WTC11 (cell line): Measurements from ENCODE around the gene ANKRA2. TPM values are rescaled to one million over a fixed set of nuclear protein-coding genes. Genes with fewer than 3 reads are reported as not detected.

Source experiments
- ATAC-seq: fragments of 200-7000 bp; cut with Tn5 transposase; 2 replicates; pipeline ENCODE4 v1.10.0; 2021; ENCODE audit warnings: mild to moderate bottlenecking, moderate library complexity
- CTCF ChIA-PET: fragments of 300-600 bp; sonication (Branson Sonifier 250); formaldehyde crosslinking; loops from one replicate; lab custom pipeline; 2021; ENCODE audit warnings: antibody characterized with exemption; lab: Charles Lee
- POLR2A ChIA-PET: fragments of 350-600 bp; sonication (Branson Sonifier 250); formaldehyde crosslinking; loops from one replicate; lab custom pipeline; 2021; ENCODE audit warnings: antibody characterized with exemption; lab: Charles Lee
- DNase-seq: peaks from one replicate; pipeline ENCODE4 v3.0.0; 2021; ENCODE audit warnings: low spot score
- H3K27ac Mint-ChIP-seq: 2 replicates; pipeline ENCODE4 v1.8.0; 2021; ENCODE audit warnings: mixed read lengths
- H3K27me3 Mint-ChIP-seq: 2 replicates; pipeline ENCODE4 v1.8.0; 2021; ENCODE audit warnings: low read depth, mild to moderate bottlenecking, moderate library complexity, mixed read lengths
- H3K36me3 Mint-ChIP-seq: 2 replicates; pipeline ENCODE4 v1.8.0; 2021; ENCODE audit warnings: mixed read lengths
- H3K4me1 Mint-ChIP-seq: 2 replicates; pipeline ENCODE4 v1.8.0; 2022; ENCODE audit warnings: mixed read lengths
- H3K4me3 Mint-ChIP-seq: 2 replicates; pipeline ENCODE4 v1.8.0; 2021; ENCODE audit warnings: mild to moderate bottlenecking, moderate library complexity, mixed read lengths
- H3K9me3 Mint-ChIP-seq: 2 replicates; pipeline ENCODE4 v1.8.0; 2021; ENCODE audit warnings: mixed read lengths
- CBFB ChIP-seq: sonication (generic); formaldehyde crosslinking; IDR thresholded peaks from 2 replicates; pipeline ENCODE4 v1.8.1; 2022; ENCODE audit warnings: mild to moderate bottlenecking, low read depth, missing genetic modification reagents
- GTF2I ChIP-seq: fragments of 250-450 bp; sonication (Bioruptor Pico); conservative IDR thresholded peaks from 2 replicates; pipeline ENCODE4 v1.4.0; 2021; ENCODE audit warnings: mild to moderate bottlenecking
- IRF2 ChIP-seq: sonication (generic); formaldehyde crosslinking; IDR thresholded peaks from 2 replicates; pipeline ENCODE4 v1.8.0; 2022; ENCODE audit warnings: low read depth, missing genetic modification reagents, borderline replicate concordance
- KAT7 ChIP-seq: sonication (generic); formaldehyde crosslinking; IDR thresholded peaks from 2 replicates; pipeline ENCODE4 v1.8.1; 2023; ENCODE audit warnings: missing genetic modification reagents, mild to moderate bottlenecking, borderline replicate concordance
- MXD4 ChIP-seq: fragments of 250-450 bp; sonication (Bioruptor Pico); IDR thresholded peaks from 2 replicates; pipeline ENCODE4 v1.8.0; 2021; ENCODE audit warnings: mild to moderate bottlenecking, moderate library complexity, borderline replicate concordance
- NR1H2 ChIP-seq: sonication (generic); formaldehyde crosslinking; IDR thresholded peaks from 2 replicates; pipeline ENCODE4 v1.9.0; 2021; ENCODE audit warnings: mild to moderate bottlenecking, moderate library complexity, missing genetic modification reagents
- NR2C2 ChIP-seq: sonication (generic); formaldehyde crosslinking; IDR thresholded peaks from 2 replicates; pipeline ENCODE4 v1.8.0; 2022; ENCODE audit warnings: mild to moderate bottlenecking, missing genetic modification reagents
- RELA ChIP-seq: sonication (generic); formaldehyde crosslinking; IDR thresholded peaks from 2 replicates; pipeline ENCODE4 v1.8.1; 2022; ENCODE audit warnings: missing genetic modification reagents, mild to moderate bottlenecking, borderline replicate concordance
- SOX15 ChIP-seq: fragments of 250-450 bp; sonication (Bioruptor Pico); IDR thresholded peaks from 2 replicates; pipeline ENCODE4 v1.9.0; 2021; ENCODE audit warnings: mild to moderate bottlenecking
- SP1 ChIP-seq: sonication (generic); formaldehyde crosslinking; conservative IDR thresholded peaks from 2 replicates; pipeline ENCODE4 v1.8.1; 2022; ENCODE audit warnings: missing genetic modification reagents
- TCF7 ChIP-seq: sonication (generic); formaldehyde crosslinking; IDR thresholded peaks from 2 replicates; pipeline ENCODE4 v1.8.0; 2022; ENCODE audit warnings: mild to moderate bottlenecking, low read depth, missing genetic modification reagents, moderate library complexity
- TEAD1 ChIP-seq: sonication (generic); formaldehyde crosslinking; IDR thresholded peaks from 2 replicates; pipeline ENCODE4 v1.8.0; 2022; ENCODE audit warnings: mild to moderate bottlenecking, missing genetic modification reagents
- TEAD4 ChIP-seq: sonication (generic); formaldehyde crosslinking; IDR thresholded peaks from 2 replicates; pipeline ENCODE4 v1.8.0; 2022; ENCODE audit warnings: mild to moderate bottlenecking, missing genetic modification reagents
- TP53 ChIP-seq: sonication (generic); formaldehyde crosslinking; IDR thresholded peaks from 2 replicates; pipeline ENCODE4 v1.8.1; 2023; ENCODE audit warnings: mild to moderate bottlenecking, missing genetic modification reagents
- ZBTB21 ChIP-seq: sonication (generic); formaldehyde crosslinking; IDR thresholded peaks from 2 replicates; pipeline ENCODE4 v1.8.1; 2023; ENCODE audit warnings: mild to moderate bottlenecking, missing genetic modification reagents, borderline replicate concordance
- ZNF219 ChIP-seq: sonication (generic); formaldehyde crosslinking; IDR thresholded peaks from 2 replicates; pipeline ENCODE4 v1.8.0; 2023; ENCODE audit warnings: missing genetic modification reagents, mild to moderate bottlenecking, borderline replicate concordance
- ZNF232 ChIP-seq: sonication (generic); formaldehyde crosslinking; IDR thresholded peaks from 2 replicates; pipeline ENCODE4 v1.8.0; 2022; ENCODE audit warnings: mild to moderate bottlenecking, missing genetic modification reagents
- ZNF263 ChIP-seq: sonication (generic); formaldehyde crosslinking; IDR thresholded peaks from 2 replicates; pipeline ENCODE4 v1.8.1; 2022; ENCODE audit warnings: low read depth, mild to moderate bottlenecking, moderate library complexity, missing genetic modification reagents
- ZNF671 ChIP-seq: fragments of 250-450 bp; sonication (Bioruptor Pico); IDR thresholded peaks from 2 replicates; pipeline ENCODE4 v1.8.0; 2021; ENCODE audit warnings: mild to moderate bottlenecking
- total RNA-seq: library from RNA; stranded (reverse); gene quantifications from 3 replicates; pipeline ENCODE4 v1.2.3, GENCODE V29; 2021
- TF ChIP-seq, protein P1 (sequence below): sonication (generic); formaldehyde crosslinking; IDR thresholded peaks from 2 replicates; pipeline ENCODE4 v1.8.1; 2023; ENCODE audit warnings: mild to moderate bottlenecking, missing genetic modification reagents
- TF ChIP-seq, protein P2 (sequence below): sonication (generic); formaldehyde crosslinking; IDR thresholded peaks from 2 replicates; pipeline ENCODE4 v1.8.1; 2022; ENCODE audit warnings: missing genetic modification reagents, borderline replicate concordance
- TF ChIP-seq, protein P3 (sequence below): sonication (generic); formaldehyde crosslinking; conservative IDR thresholded peaks from 2 replicates; pipeline ENCODE4 v1.8.1; 2022; ENCODE audit warnings: mild to moderate bottlenecking, missing genetic modification reagents
- TF ChIP-seq, protein P4 (sequence below): fragments of 250-450 bp; sonication (Bioruptor Pico); conservative IDR thresholded peaks from 2 replicates; pipeline ENCODE4 v1.9.0; 2021; ENCODE audit warnings: mild to moderate bottlenecking
- TF ChIP-seq, protein P5 (sequence below): sonication (generic); formaldehyde crosslinking; IDR thresholded peaks from 2 replicates; pipeline ENCODE4 v1.8.0; 2023; ENCODE audit warnings: mild to moderate bottlenecking, missing genetic modification reagents
- TF ChIP-seq, protein P6 (sequence below): fragments of 250-450 bp; sonication (Bioruptor Pico); IDR thresholded peaks from 2 replicates; pipeline ENCODE4 v1.8.0; 2021; ENCODE audit warnings: mild to moderate bottlenecking

ANKRA2 gene
- total RNA-seq, 1 experiment from 2014 or later = 17.7 TPM

DNA sequence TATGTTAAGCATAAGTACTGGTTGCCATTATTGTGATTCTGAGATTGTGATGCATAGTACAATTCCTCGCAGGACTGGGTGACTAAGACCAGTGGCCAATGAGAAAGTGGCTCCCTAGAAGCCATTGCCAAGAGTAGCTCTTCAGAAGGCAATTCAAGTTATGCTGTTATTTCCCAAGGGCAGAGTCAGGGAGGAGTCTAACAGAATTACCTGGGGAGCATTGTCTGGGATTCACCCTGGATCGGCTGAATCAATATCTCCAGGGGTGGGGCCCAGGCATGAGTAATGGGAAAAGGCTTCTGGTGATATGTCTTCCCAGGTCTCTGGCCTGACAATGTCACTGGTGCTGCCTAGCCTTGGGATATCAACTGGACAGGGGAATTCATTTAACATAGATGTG, 49.6 kb upstream of the ANKRA2 start (continued):
- TF ChIP-seq, protein P1, sequence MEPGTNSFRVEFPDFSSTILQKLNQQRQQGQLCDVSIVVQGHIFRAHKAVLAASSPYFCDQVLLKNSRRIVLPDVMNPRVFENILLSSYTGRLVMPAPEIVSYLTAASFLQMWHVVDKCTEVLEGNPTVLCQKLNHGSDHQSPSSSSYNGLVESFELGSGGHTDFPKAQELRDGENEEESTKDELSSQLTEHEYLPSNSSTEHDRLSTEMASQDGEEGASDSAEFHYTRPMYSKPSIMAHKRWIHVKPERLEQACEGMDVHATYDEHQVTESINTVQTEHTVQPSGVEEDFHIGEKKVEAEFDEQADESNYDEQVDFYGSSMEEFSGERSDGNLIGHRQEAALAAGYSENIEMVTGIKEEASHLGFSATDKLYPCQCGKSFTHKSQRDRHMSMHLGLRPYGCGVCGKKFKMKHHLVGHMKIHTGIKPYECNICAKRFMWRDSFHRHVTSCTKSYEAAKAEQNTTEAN = no peak
- TF ChIP-seq ZNF263 (CRISPR knock-in tag) = no peak
- no peak for TF ChIP-seq TEAD1
- TF ChIP-seq ZBTB21 (CRISPR knock-in tag) = no peak

DNA sequence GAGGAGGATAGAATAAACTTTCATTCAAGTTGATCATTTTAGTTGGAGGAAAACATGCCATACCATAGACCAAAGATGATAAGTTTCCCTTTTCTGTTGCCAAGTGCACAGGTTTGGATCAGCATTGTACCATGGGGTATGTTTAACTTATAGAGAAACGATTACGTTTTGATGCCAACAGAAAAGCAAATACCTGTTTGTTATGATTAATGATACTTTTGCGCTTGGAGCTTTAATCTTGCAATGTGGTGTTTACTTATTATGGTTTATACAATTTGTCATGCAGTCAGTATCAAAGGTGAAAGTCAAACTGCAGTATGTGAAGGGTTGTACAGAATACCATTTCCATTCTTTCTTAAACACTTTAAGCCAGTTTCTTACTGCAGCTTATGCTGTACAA, 47.4 kb upstream of the ANKRA2 start:
- no peak for DNase-seq
- Mint-ChIP-seq H3K36me3 (no peaks in the 10 kb centered on the region), H3K9me3 (peaks cover 15% of the 10 kb centered on the region), H3K27me3 (peaks cover 4% of the 10 kb centered on the region; the same call in 1 of the 2 replicates), H3K27ac (no peak overlapping the region), H3K4me1 (peaks cover 13% of the 10 kb centered on the region), H3K4me3 (no peak overlapping the region)
- CTCF ChIA-PET = no interaction called here
- POLR2A ChIA-PET = no interaction called here
- TF ChIP-seq, protein P2, sequence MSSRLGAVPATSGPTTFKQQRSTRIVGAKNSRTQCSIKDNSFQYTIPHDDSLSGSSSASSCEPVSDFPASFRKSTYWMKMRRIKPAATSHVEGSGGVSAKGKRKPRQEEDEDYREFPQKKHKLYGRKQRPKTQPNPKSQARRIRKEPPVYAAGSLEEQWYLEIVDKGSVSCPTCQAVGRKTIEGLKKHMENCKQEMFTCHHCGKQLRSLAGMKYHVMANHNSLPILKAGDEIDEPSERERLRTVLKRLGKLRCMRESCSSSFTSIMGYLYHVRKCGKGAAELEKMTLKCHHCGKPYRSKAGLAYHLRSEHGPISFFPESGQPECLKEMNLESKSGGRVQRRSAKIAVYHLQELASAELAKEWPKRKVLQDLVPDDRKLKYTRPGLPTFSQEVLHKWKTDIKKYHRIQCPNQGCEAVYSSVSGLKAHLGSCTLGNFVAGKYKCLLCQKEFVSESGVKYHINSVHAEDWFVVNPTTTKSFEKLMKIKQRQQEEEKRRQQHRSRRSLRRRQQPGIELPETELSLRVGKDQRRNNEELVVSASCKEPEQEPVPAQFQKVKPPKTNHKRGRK (CRISPR knock-in tag) = no peak
- TF ChIP-seq NR2C2 (CRISPR knock-in tag) (no peak), GTF2I (CRISPR knock-in tag) (no peak), MXD4 (no peak), ZNF232 (no peak), TEAD4 (no peak), ZBTB21 (CRISPR knock-in tag) (no peak), RELA (CRISPR knock-in tag) (no peak), NR1H2 (CRISPR knock-in tag) (no peak), KAT7 (CRISPR knock-in tag) (no peak), TCF7 (CRISPR knock-in tag) (no peak), TP53 (no peak), IRF2 (no peak), ZNF219 (CRISPR knock-in tag) (no peak), CBFB (CRISPR knock-in tag) (no peak), SP1 (CRISPR knock-in tag) (no peak)
- TF ChIP-seq, protein P3, sequence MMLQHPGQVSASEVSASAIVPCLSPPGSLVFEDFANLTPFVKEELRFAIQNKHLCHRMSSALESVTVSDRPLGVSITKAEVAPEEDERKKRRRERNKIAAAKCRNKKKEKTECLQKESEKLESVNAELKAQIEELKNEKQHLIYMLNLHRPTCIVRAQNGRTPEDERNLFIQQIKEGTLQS = no peak
- no peak for ATAC-seq

DNA sequence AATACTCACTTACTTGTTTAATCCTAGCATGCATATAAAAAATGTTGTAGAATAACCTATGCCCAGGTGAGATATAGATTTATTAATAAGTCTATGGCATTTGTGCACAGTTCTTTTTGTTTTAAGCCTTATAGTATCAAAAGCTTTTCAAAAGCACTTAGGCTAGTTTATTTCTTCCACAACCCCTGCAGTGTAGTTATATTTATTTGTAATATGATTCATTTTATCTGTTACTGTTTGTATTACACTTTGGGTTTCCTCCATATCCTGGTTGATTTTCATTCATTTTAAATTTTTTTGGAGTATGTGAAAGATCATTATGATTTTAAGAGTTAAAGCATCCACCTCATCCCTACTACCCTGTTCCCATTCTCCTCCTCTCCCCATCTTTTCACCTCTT, 41.8 kb upstream of the ANKRA2 start:
- peaks cover 4% of the 10 kb centered on the region; the same call in 1 of the 2 replicates for H3K27me3 Mint-ChIP-seq
- CTCF ChIA-PET = interaction anchor here (0.6 kb wide), 1 partner anchor 183 kb away, joined by 3 read pairs; no protein-coding TSS in a partner anchor
- H3K4me3 Mint-ChIP-seq = no peak overlapping the region
- no peaks in the 10 kb centered on the region for H3K36me3 Mint-ChIP-seq
- no peak overlapping the region for H3K27ac Mint-ChIP-seq
- no peak for DNase-seq
- H3K4me1 Mint-ChIP-seq = no peaks in the 10 kb centered on the region
- POLR2A ChIA-PET = no interaction called here
- peaks cover 15% of the 10 kb centered on the region for H3K9me3 Mint-ChIP-seq
- ATAC-seq = no peak
- TF ChIP-seq, protein P4, sequence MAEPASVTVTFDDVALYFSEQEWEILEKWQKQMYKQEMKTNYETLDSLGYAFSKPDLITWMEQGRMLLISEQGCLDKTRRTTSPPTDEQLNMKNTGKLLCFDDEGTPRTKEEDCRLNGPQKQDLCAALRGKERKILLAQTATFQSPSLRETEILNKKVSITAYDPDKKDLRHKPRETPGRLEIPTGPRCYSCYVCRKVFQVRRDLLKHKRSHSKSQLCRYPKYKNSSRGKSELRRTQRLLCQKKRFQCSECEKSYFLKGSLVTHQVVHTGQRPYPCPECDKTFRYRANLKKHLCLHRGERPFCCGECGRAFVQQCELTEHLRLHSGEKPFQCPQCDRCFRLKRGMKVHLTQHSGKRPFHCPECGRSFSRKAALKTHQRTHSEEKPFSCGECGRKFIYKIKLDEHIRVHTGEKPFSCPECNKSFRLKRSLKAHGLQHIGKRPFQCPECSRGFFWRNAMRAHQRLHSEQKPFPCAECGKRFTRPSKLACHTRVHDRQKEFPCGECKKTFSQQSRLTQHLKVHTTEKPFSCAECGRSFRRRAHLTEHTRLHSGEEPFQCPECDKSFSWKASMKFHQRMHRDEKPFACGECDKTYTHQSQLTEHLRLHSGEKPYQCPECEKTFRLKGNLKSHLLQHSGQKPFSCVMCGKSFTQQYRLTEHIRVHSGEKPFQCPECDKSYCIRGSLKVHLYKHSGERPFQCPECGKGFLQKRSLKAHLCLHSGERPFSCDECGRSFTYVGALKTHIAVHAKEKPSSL = no peak
- TF ChIP-seq TCF7 (CRISPR knock-in tag) (no peak), NR2C2 (CRISPR knock-in tag) (no peak), ZNF671 (CRISPR knock-in tag) (no peak), SOX15 (CRISPR knock-in tag) (no peak), RELA (CRISPR knock-in tag) (no peak), GTF2I (CRISPR knock-in tag) (no peak), TEAD1 (no peak)
- TF ChIP-seq, protein P5, sequence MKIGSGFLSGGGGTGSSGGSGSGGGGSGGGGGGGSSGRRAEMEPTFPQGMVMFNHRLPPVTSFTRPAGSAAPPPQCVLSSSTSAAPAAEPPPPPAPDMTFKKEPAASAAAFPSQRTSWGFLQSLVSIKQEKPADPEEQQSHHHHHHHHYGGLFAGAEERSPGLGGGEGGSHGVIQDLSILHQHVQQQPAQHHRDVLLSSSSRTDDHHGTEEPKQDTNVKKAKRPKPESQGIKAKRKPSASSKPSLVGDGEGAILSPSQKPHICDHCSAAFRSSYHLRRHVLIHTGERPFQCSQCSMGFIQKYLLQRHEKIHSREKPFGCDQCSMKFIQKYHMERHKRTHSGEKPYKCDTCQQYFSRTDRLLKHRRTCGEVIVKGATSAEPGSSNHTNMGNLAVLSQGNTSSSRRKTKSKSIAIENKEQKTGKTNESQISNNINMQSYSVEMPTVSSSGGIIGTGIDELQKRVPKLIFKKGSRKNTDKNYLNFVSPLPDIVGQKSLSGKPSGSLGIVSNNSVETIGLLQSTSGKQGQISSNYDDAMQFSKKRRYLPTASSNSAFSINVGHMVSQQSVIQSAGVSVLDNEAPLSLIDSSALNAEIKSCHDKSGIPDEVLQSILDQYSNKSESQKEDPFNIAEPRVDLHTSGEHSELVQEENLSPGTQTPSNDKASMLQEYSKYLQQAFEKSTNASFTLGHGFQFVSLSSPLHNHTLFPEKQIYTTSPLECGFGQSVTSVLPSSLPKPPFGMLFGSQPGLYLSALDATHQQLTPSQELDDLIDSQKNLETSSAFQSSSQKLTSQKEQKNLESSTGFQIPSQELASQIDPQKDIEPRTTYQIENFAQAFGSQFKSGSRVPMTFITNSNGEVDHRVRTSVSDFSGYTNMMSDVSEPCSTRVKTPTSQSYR (CRISPR knock-in tag) = no peak
- TF ChIP-seq, protein P6, sequence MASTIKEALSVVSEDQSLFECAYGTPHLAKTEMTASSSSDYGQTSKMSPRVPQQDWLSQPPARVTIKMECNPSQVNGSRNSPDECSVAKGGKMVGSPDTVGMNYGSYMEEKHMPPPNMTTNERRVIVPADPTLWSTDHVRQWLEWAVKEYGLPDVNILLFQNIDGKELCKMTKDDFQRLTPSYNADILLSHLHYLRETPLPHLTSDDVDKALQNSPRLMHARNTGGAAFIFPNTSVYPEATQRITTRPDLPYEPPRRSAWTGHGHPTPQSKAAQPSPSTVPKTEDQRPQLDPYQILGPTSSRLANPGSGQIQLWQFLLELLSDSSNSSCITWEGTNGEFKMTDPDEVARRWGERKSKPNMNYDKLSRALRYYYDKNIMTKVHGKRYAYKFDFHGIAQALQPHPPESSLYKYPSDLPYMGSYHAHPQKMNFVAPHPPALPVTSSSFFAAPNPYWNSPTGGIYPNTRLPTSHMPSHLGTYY (CRISPR knock-in tag) = no peak
